IPS-18a (cell line): Measurements from ENCODE around the gene SORCS2.

ENCODE experiments used
- H3K27ac ChIP-seq: one replicate; pipeline ENCODE4 v1.5.1; 2013; ENCODE audit warnings: low read length
- H3K27me3 ChIP-seq: one replicate; pipeline ENCODE4 v1.6.1; 2013; ENCODE audit warnings: mild to moderate bottlenecking, low read length; ENCODE audit not compliant: control insufficient read depth, insufficient read depth
- H3K36me3 ChIP-seq: one replicate; pipeline ENCODE4 v1.6.1; 2013; ENCODE audit warnings: low read depth, low read length; ENCODE audit not compliant: control insufficient read depth
- H3K4me1 ChIP-seq: one replicate; pipeline ENCODE4 v1.6.1; 2013; ENCODE audit warnings: low read depth, low read length; ENCODE audit not compliant: control insufficient read depth
- H3K4me3 ChIP-seq: one replicate; pipeline ENCODE4 v1.5.1; 2013; ENCODE audit warnings: low read length
- H3K9ac ChIP-seq: one replicate; pipeline ENCODE4 v1.6.1; 2013; ENCODE audit warnings: mild to moderate bottlenecking, low read length, moderate library complexity
- H3K9me3 ChIP-seq: one replicate; pipeline ENCODE4 v1.6.1; 2013; ENCODE audit warnings: low read depth, low read length; ENCODE audit not compliant: control insufficient read depth

Gene SORCS2

GRCh38 chr4:7355795-7356194 is 163.5 kb downstream of the SORCS2 start:
- Histone ChIP-seq H3K36me3 (no peaks in the 10 kb centered on the region), H3K27ac (no peak overlapping the region), H3K4me1 (no peaks in the 10 kb centered on the region), H3K4me3 (no peak overlapping the region), H3K9me3 (no peaks in the 10 kb centered on the region), H3K27me3 (no peaks in the 10 kb centered on the region), H3K9ac (no peak overlapping the region)

- Histone ChIP-seq H3K27me3 (no peaks in the 10 kb centered on the region), H3K4me3 (no peak overlapping the region), H3K36me3 (no peaks in the 10 kb centered on the region), H3K9ac (no peak overlapping the region), H3K4me1 (no peaks in the 10 kb centered on the region), H3K27ac (no peak overlapping the region), H3K9me3 (no peaks in the 10 kb centered on the region)
Measured at GRCh38 chr4:7356667-7357310, 164.5 kb downstream of the SORCS2 start.

GRCh38 chr4:7357323-7357722 is 165.0 kb downstream of the SORCS2 start:
- Histone ChIP-seq H3K9ac (no peak overlapping the region), H3K4me1 (no peaks in the 10 kb centered on the region), H3K4me3 (no peak overlapping the region), H3K27ac (no peak overlapping the region), H3K36me3 (no peaks in the 10 kb centered on the region), H3K9me3 (no peaks in the 10 kb centered on the region), H3K27me3 (no peaks in the 10 kb centered on the region)

- Histone ChIP-seq H3K27ac (no peak overlapping the region), H3K9me3 (no peaks in the 10 kb centered on the region), H3K9ac (no peak overlapping the region), H3K4me3 (no peak overlapping the region), H3K36me3 (no peaks in the 10 kb centered on the region), H3K27me3 (no peaks in the 10 kb centered on the region), H3K4me1 (no peaks in the 10 kb centered on the region)
Measured at GRCh38 chr4:7358100-7358735, 165.9 kb downstream of the SORCS2 start.

- no peaks in the 10 kb centered on the region for H3K36me3 ChIP-seq
- H3K9ac ChIP-seq: no peak overlapping the region
- H3K27me3 ChIP-seq: no peaks in the 10 kb centered on the region
- no peak overlapping the region for H3K27ac ChIP-seq
- no peaks in the 10 kb centered on the region for H3K4me1 ChIP-seq
- H3K4me3 ChIP-seq: no peak overlapping the region
- H3K9me3 ChIP-seq: no peaks in the 10 kb centered on the region
Measured at GRCh38 chr4:7359400-7360062, 167.2 kb downstream of the SORCS2 start.

- Histone ChIP-seq H3K9me3 (no peaks in the 10 kb centered on the region), H3K4me3 (no peak overlapping the region), H3K4me1 (no peaks in the 10 kb centered on the region), H3K27me3 (no peaks in the 10 kb centered on the region), H3K9ac (no peak overlapping the region), H3K36me3 (no peaks in the 10 kb centered on the region), H3K27ac (no peak overlapping the region)
Measured at GRCh38 chr4:7360806-7361205, 168.5 kb downstream of the SORCS2 start.

GRCh38 chr4:7361280-7361895 is 169.1 kb downstream of the SORCS2 start:
- Histone ChIP-seq H3K9ac (no peak overlapping the region), H3K27me3 (no peaks in the 10 kb centered on the region), H3K27ac (no peak overlapping the region), H3K9me3 (no peaks in the 10 kb centered on the region), H3K4me1 (peaks cover under 1% of the 10 kb centered on the region), H3K4me3 (no peak overlapping the region), H3K36me3 (no peaks in the 10 kb centered on the region)

- Histone ChIP-seq H3K9me3 (no peaks in the 10 kb centered on the region), H3K27ac (no peak overlapping the region), H3K27me3 (no peaks in the 10 kb centered on the region), H3K36me3 (no peaks in the 10 kb centered on the region), H3K9ac (no peak overlapping the region), H3K4me1 (peaks cover 3% of the 10 kb centered on the region), H3K4me3 (no peak overlapping the region)
Measured at GRCh38 chr4:7362341-7362740, 170.0 kb downstream of the SORCS2 start.

GRCh38 chr4:7362862-7363430 is 170.6 kb downstream of the SORCS2 start:
- no peak overlapping the region for H3K9ac ChIP-seq
- no peaks in the 10 kb centered on the region for H3K27me3 ChIP-seq
- H3K27ac ChIP-seq: no peak overlapping the region
- no peaks in the 10 kb centered on the region for H3K36me3 ChIP-seq
- H3K4me1 ChIP-seq: peaks cover 3% of the 10 kb centered on the region
- no peak overlapping the region for H3K4me3 ChIP-seq
- no peaks in the 10 kb centered on the region for H3K9me3 ChIP-seq

- Histone ChIP-seq H3K9me3 (no peaks in the 10 kb centered on the region), H3K36me3 (no peaks in the 10 kb centered on the region), H3K4me1 (peaks cover 3% of the 10 kb centered on the region), H3K27ac (no peak overlapping the region), H3K9ac (no peak overlapping the region), H3K4me3 (no peak overlapping the region), H3K27me3 (no peaks in the 10 kb centered on the region)
Measured at GRCh38 chr4:7364979-7365378, 172.6 kb downstream of the SORCS2 start.

- Histone ChIP-seq H3K9me3 (no peaks in the 10 kb centered on the region), H3K9ac (no peak overlapping the region), H3K4me3 (no peak overlapping the region), H3K4me1 (peaks cover 3% of the 10 kb centered on the region), H3K27ac (no peak overlapping the region), H3K27me3 (no peaks in the 10 kb centered on the region), H3K36me3 (no peaks in the 10 kb centered on the region)
Measured at GRCh38 chr4:7365462-7366179, 173.3 kb downstream of the SORCS2 start.
